ENCODE measurements around the gene STX5.
A peak's percentile ranks its signal among the peaks of the same experiment; 100 is the strongest.
"Not testable (repeated sequence)": the region's sequence is repeated elsewhere in the genome, so short reads cannot be mapped to it uniquely, and the experiment has no call there.

Gene STX5

GRCh38 chr11:62777389-62777788 is 54.5 kb downstream of the STX5 start:
- DNase-seq (ENCODE audit: low read depth): no peak
- TF ChIP-seq CTCF (IDR thresholded peaks at IDR 0.05; ENCODE audit: control insufficient read depth, extremely low read depth, insufficient read depth): no peak
- no peak overlapping the region for H3K4me3 ChIP-seq (ENCODE audit: low read depth, low read length)

GRCh38 chr11:62775646-62776045 is 56.2 kb downstream of the STX5 start:
- H3K4me3 ChIP-seq (ENCODE audit: low read depth, low read length): no peak overlapping the region
- no peak for TF ChIP-seq CTCF (IDR thresholded peaks at IDR 0.05; ENCODE audit: control insufficient read depth, extremely low read depth, insufficient read depth)
- no peak for DNase-seq (ENCODE audit: low read depth)

- DNase-seq (ENCODE audit: low read depth): no peak
- no peak overlapping the region for H3K4me3 ChIP-seq (ENCODE audit: low read depth, low read length)
- no peak for TF ChIP-seq CTCF (IDR thresholded peaks at IDR 0.05; ENCODE audit: control insufficient read depth, extremely low read depth, insufficient read depth)
Observed at GRCh38 chr11:62774407-62774806, 57.4 kb downstream of the STX5 start.

GRCh38 chr11:62771144-62772021 is 60.5 kb downstream of the STX5 start, which contains the start of gene TAF6L:
TSS of gene TAF6L (plus strand) at chr11:62771396. CDS start at chr11:62775784, 4,388 bp downstream.
- H3K4me3 ChIP-seq (ENCODE audit: low read depth, low read length): peak within 1 kb of the TSS; percentile 75
- no peak for TF ChIP-seq CTCF (IDR thresholded peaks at IDR 0.05; ENCODE audit: control insufficient read depth, extremely low read depth, insufficient read depth)
- DNase-seq (ENCODE audit: low read depth): peak; percentile 94

GRCh38 chr11:62770778-62771143 is 61.1 kb downstream of the STX5 start:
- TF ChIP-seq CTCF (IDR thresholded peaks at IDR 0.05; ENCODE audit: control insufficient read depth, extremely low read depth, insufficient read depth): no peak
- no peak for DNase-seq (ENCODE audit: low read depth)
- peak overlapping the region; percentile 75 for H3K4me3 ChIP-seq (ENCODE audit: low read depth, low read length)

GRCh38 chr11:62760867-62761227 is 71.0 kb downstream of the STX5 start:
- peak overlapping the region; percentile 87 for H3K4me3 ChIP-seq (ENCODE audit: low read depth, low read length)

GRCh38 chr11:62757846-62758788 is 73.7 kb downstream of the STX5 start:
- no peak for DNase-seq (ENCODE audit: low read depth)
- TF ChIP-seq CTCF (IDR thresholded peaks at IDR 0.05; ENCODE audit: control insufficient read depth, extremely low read depth, insufficient read depth): no peak
- H3K4me3 ChIP-seq (ENCODE audit: low read depth, low read length): no peak overlapping the region

More at GRCh38 chr11:62760867-62761227, 71.0 kb downstream of the STX5 start:
- DNase-seq (ENCODE audit: low read depth): not testable (repeated sequence)
